NCI-H748 (cell line): ENCODE results near the gene INVS.

Source experiments
- DNase-seq: peaks from one replicate; lab custom pipeline; 2025; ENCODE audit not compliant: unreplicated experiment; lab: John Stamatoyannopoulos, UW

INVS gene

GRCh38 chr9:100240512-100240911, 141.5 kb downstream of the INVS start:
- DNase-seq = no peak

GRCh38 chr9:100267211-100267610, 168.2 kb downstream of the INVS start:
- no peak for DNase-seq

- no peak for DNase-seq
Measured at GRCh38 chr9:100268271-100268670, 169.2 kb downstream of the INVS start.

GRCh38 chr9:100269656-100270055, 170.6 kb downstream of the INVS start:
- no peak for DNase-seq

GRCh38 chr9:100277166-100277979, 178.3 kb downstream of the INVS start:
- DNase-seq = no peak

GRCh38 chr9:100281066-100281465, 182.0 kb downstream of the INVS start:
- DNase-seq = no peak

GRCh38 chr9:100281676-100282387, 182.8 kb downstream of the INVS start:
- DNase-seq = no peak

GRCh38 chr9:100282388-100282719, 183.3 kb downstream of the INVS start:
- DNase-seq = no peak

- DNase-seq = no peak
Measured at GRCh38 chr9:100284247-100284646, 185.2 kb downstream of the INVS start.

GRCh38 chr9:100285080-100285479, 186.0 kb downstream of the INVS start:
- no peak for DNase-seq

- no peak for DNase-seq
Measured at GRCh38 chr9:100285601-100286000, 186.6 kb downstream of the INVS start.

- DNase-seq = no peak
Measured at GRCh38 chr9:100286257-100286656, 187.2 kb downstream of the INVS start.

- DNase-seq = no peak
Measured at GRCh38 chr9:100287186-100287585, 188.1 kb downstream of the INVS start.

- no peak for DNase-seq
Measured at GRCh38 chr9:100290714-100291113, 191.7 kb downstream of the INVS start.

GRCh38 chr9:100292414-100292813, 193.4 kb downstream of the INVS start:
- no peak for DNase-seq

- no peak for DNase-seq
Measured at GRCh38 chr9:100294341-100294740, 195.3 kb downstream of the INVS start.

GRCh38 chr9:100294806-100295205, 195.8 kb downstream of the INVS start:
- no peak for DNase-seq

GRCh38 chr9:100295240-100295639, 196.2 kb downstream of the INVS start:
- no peak for DNase-seq

GRCh38 chr9:100296407-100296806, 197.4 kb downstream of the INVS start:
- no peak for DNase-seq

GRCh38 chr9:100298378-100298777, 199.3 kb downstream of the INVS start:
- no peak for DNase-seq

GRCh38 chr9:100303747-100304146, 204.7 kb downstream of the INVS start:
- DNase-seq = no peak

GRCh38 chr9:100306283-100306682, 207.2 kb downstream of the INVS start:
- DNase-seq = no peak

- DNase-seq = peak; percentile 43
Measured at GRCh38 chr9:100307080-100307479, 208.0 kb downstream of the INVS start.
